Fibroblast of the aortic adventitia (primary cell): ENCODE data around the gene SUCLG2. TPM values are rescaled to one million over a fixed set of nuclear protein-coding genes. Genes with fewer than 3 reads are reported as not detected.
A peak's percentile ranks its signal among the peaks of the same experiment; 100 is the strongest.

Source experiments
- DNase-seq: peaks from one replicate; pipeline ENCODE4 v3.0.0-alpha.2; 2010; ENCODE audit warnings: low read depth
- H3K4me3 ChIP-seq: 2 replicates; pipeline ENCODE4 v1.5.1; 2011; ENCODE audit warnings: low read depth, mild to moderate bottlenecking, control low read depth, low read length, moderate library complexity
- total RNA-seq: library from RNA; depleted of rRNA; stranded (reverse); fragments of >200 nt; gene quantifications from 2 replicates; pipeline ENCODE4 v1.2.3, GENCODE V29; 2012; ENCODE audit warnings: low replicate concordance
- TF ChIP-seq, protein P1 (sequence below): IDR thresholded peaks from 2 replicates; pipeline ENCODE4 v1.5.1; 2011; ENCODE audit warnings: mild to moderate bottlenecking, low read length, control low read depth, inconsistent platforms; ENCODE audit not compliant: insufficient read depth

The SUCLG2 gene
- total RNA-seq, 1 donor = 73.9 TPM

- no peak for DNase-seq
- no peak overlapping the region for H3K4me3 ChIP-seq
- TF ChIP-seq, protein P1, sequence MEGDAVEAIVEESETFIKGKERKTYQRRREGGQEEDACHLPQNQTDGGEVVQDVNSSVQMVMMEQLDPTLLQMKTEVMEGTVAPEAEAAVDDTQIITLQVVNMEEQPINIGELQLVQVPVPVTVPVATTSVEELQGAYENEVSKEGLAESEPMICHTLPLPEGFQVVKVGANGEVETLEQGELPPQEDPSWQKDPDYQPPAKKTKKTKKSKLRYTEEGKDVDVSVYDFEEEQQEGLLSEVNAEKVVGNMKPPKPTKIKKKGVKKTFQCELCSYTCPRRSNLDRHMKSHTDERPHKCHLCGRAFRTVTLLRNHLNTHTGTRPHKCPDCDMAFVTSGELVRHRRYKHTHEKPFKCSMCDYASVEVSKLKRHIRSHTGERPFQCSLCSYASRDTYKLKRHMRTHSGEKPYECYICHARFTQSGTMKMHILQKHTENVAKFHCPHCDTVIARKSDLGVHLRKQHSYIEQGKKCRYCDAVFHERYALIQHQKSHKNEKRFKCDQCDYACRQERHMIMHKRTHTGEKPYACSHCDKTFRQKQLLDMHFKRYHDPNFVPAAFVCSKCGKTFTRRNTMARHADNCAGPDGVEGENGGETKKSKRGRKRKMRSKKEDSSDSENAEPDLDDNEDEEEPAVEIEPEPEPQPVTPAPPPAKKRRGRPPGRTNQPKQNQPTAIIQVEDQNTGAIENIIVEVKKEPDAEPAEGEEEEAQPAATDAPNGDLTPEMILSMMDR = no peak
Observed at GRCh38 chr3:67609709-67610108, 44.7 kb downstream of the SUCLG2 start.

- no peak for DNase-seq
- TF ChIP-seq, protein P1 = no peak
- H3K4me3 ChIP-seq = no peak overlapping the region
Observed at GRCh38 chr3:67608034-67608433, 46.4 kb downstream of the SUCLG2 start.

- no peak overlapping the region for H3K4me3 ChIP-seq
- TF ChIP-seq, protein P1 = peak; percentile 61
- peak; percentile 81 for DNase-seq
Observed at GRCh38 chr3:67605377-67605776, 49.0 kb downstream of the SUCLG2 start.

- H3K4me3 ChIP-seq = no peak overlapping the region
- TF ChIP-seq, protein P1 = no peak
- no peak for DNase-seq
Observed at GRCh38 chr3:67602816-67603215, 51.6 kb downstream of the SUCLG2 start.

DNA sequence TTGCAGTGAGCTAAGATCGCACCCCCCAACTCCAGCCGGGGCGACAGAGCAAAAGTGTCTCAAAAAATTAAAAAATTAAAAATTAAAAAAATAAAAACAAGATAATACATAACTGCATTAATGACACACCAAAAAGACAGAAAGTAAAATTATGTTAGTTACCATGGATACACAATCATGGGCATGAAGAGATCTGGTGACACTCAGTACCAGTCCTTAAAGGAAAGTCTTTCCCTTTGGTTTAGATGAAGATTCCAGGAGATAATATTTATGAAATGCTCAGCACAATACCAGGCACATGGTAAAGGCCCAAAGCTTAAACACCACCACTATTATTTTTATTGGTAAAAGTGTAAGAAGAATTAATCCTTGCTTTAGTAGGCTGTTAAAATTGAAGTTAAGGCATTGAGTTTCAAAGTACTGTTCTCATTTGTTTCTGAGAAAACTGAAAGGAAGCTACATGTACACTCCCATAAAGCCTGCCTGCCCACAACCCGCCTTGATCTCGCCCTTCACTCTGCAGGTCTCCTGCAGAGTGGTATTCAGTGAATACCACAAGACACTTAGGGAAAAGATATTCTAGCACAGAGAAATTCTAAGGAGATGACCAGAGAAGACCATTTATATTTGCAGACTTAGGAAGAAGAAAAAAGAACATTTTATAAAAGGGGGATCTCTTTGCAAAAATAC lies 52.3 kb downstream of the SUCLG2 start:
- H3K4me3 ChIP-seq = no peak overlapping the region
- TF ChIP-seq, protein P1 = no peak
- no peak for DNase-seq

DNA sequence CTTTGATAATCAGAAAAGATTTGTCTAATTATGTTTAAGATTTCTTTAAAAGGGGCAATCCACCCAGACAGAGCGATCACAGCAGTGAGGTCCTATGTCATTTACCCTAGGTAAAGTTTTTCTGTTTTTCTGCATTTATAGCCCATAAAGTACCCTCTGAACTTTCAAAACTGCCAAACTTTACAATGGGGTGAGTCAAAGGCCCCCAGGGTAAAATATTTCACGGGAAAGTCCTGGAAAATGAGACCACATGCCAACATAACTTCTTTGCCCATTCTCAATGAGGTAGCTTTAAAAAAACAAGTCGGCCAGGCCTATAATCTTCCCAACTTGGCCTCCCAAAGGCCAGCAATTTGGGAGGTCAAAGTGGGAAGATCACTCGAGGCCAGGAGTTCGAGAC lies 53.0 kb downstream of the SUCLG2 start:
- peak; percentile 36 for DNase-seq
- no peak overlapping the region for H3K4me3 ChIP-seq
- TF ChIP-seq, protein P1 = no peak

DNA sequence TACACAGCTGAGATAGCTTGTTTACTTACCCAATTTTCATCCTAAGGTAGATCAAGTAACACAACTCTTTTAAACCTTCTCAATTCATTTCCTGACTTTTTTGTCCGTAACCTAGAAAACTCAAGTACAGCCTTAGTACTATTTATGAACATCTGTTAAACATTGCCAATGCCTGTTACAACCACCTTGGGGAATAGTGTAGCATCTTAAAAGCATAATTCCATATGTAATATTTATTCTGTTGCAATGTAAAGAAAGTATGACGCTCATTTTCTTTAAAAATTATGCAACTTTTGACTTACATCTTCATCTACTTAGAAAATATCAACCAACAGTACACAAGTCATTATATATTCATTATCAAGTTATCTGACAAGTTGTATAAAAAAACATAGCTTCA lies 54.6 kb downstream of the SUCLG2 start:
- no peak overlapping the region for H3K4me3 ChIP-seq
- TF ChIP-seq, protein P1 = no peak
- DNase-seq = no peak
